ENCODE data around the gene GPN2. TPM values are rescaled to one million over a fixed set of nuclear protein-coding genes. Genes with fewer than 3 reads are reported as not detected.

GPN2 gene
- total and polyA plus RNA-seq, 4 donors, result 13.7 to 25.6 (median 16.5) TPM

DNA sequence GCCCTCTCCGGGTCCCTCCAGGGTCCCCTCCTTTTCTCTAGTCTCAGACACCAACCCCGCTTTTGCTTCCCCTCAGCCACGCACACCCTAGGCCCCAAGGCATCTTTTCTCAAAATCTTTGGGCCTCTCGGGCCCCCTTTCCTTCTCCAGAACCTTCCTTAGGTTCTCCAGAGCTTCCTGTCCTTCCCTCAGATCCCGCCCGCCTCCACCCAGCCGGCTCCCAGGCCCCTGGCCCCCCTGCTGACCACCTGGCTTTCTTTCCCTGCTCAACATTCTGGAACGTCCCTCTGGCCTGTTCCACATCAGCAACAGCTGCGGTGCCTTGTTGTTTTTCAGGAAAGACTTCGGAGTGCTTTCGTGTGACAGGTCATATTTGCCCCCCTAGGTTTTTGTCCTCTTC, 62.4 kb downstream of the GPN2 start:
- WGBS, 2 donors, result 42 to 56% methylated on average over 11 of the region's 11 CpGs
- TF ChIP-seq, protein P1, sequence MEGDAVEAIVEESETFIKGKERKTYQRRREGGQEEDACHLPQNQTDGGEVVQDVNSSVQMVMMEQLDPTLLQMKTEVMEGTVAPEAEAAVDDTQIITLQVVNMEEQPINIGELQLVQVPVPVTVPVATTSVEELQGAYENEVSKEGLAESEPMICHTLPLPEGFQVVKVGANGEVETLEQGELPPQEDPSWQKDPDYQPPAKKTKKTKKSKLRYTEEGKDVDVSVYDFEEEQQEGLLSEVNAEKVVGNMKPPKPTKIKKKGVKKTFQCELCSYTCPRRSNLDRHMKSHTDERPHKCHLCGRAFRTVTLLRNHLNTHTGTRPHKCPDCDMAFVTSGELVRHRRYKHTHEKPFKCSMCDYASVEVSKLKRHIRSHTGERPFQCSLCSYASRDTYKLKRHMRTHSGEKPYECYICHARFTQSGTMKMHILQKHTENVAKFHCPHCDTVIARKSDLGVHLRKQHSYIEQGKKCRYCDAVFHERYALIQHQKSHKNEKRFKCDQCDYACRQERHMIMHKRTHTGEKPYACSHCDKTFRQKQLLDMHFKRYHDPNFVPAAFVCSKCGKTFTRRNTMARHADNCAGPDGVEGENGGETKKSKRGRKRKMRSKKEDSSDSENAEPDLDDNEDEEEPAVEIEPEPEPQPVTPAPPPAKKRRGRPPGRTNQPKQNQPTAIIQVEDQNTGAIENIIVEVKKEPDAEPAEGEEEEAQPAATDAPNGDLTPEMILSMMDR (IDR thresholded peaks at IDR 0.05; ENCODE audit: control extremely low read depth, extremely low read depth), result no peak
- no peaks in the 10 kb centered on the region for H3K27me3 ChIP-seq (ENCODE audit: control insufficient read depth in 3 of 3, insufficient read depth in 3 of 3, low read length in 2 of 3)
- peak in 1 of 3 donors; percentile 27 for DNase-seq
- H3K9me3 ChIP-seq (ENCODE audit: control insufficient read depth in 4 of 4, insufficient read depth in 3 of 4, low read length in 3 of 4), result no peaks in the 10 kb centered on the region
- H3K4me3 ChIP-seq, result peak overlapping the region; percentile 6
- H3K27ac ChIP-seq (ENCODE audit: low read depth in 1 of 2, low read length in 1 of 2), result peak overlapping the region in 1 of 2 donors; percentile 7
- H3K4me1 ChIP-seq (ENCODE audit: control insufficient read depth in 5 of 5, insufficient read depth in 5 of 5, low read length in 5 of 5), result peaks cover 0 to 20% (median 13%) of the 10 kb centered on the region in 5 donors
- no peak for ATAC-seq (ENCODE audit: insufficient read depth, low FRiP score)
- H3K36me3 ChIP-seq (ENCODE audit: control insufficient read depth in 4 of 4, insufficient read depth in 4 of 4, low read length in 4 of 4), result peaks cover 0 to 9% (median 7%) of the 10 kb centered on the region in 4 donors
- peak overlapping the region; percentile 16 to 68 for H3K9ac ChIP-seq (ENCODE audit: insufficient read depth in 1 of 2, low read length in 2 of 2)

DNA sequence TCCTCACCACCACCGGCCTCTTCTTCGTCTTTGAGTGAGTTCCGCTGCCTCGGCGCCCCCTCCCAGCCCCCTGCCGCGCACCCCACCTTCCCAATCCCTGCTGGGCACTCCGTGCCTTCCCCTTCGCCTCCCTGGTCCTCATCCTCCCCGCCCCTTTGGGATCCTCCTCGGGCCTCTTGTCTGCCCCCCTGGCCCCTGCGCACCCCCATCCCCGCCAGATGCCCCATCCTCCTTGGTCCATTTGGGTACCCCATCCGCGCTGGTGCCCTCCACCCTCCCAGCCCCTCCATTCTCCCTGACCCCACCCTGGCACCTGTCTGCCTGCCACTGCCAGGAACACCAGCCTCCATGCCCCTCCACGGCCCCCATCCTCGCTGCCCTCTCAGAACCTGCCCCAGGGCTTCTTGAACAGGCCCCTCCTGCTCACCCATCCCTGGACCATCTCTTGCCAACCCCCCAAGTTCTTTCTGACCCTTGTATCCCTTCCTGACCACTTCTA, 62.9 kb downstream of the GPN2 start:
- ATAC-seq (ENCODE audit: insufficient read depth, low FRiP score), result no peak
- H3K4me3 ChIP-seq, result peak overlapping the region; percentile 75
- H3K9ac ChIP-seq (ENCODE audit: insufficient read depth in 1 of 2, low read length in 2 of 2), result peak overlapping the region in 1 of 2 donors; percentile 68
- no peaks in the 10 kb centered on the region for H3K9me3 ChIP-seq (ENCODE audit: control insufficient read depth in 4 of 4, insufficient read depth in 3 of 4, low read length in 3 of 4)
- peak overlapping the region; percentile 49 to 66 for H3K27ac ChIP-seq (ENCODE audit: low read depth in 1 of 2, low read length in 1 of 2)
- 2 to 8% methylated on average over 8 to 17 of the region's 17 CpGs for WGBS, 2 donors
- DNase-seq, result no peak
- no peaks in the 10 kb centered on the region for H3K27me3 ChIP-seq (ENCODE audit: control insufficient read depth in 3 of 3, insufficient read depth in 3 of 3, low read length in 2 of 3)
- peaks cover 0 to 8% (median 3%) of the 10 kb centered on the region in 4 donors for H3K36me3 ChIP-seq (ENCODE audit: control insufficient read depth in 4 of 4, insufficient read depth in 4 of 4, low read length in 4 of 4)
- TF ChIP-seq, protein P1 (IDR thresholded peaks at IDR 0.05; ENCODE audit: control extremely low read depth, extremely low read depth), result no peak
- H3K4me1 ChIP-seq (ENCODE audit: control insufficient read depth in 5 of 5, insufficient read depth in 5 of 5, low read length in 5 of 5), result peaks cover 0 to 20% (median 13%) of the 10 kb centered on the region in 5 donors

DNA sequence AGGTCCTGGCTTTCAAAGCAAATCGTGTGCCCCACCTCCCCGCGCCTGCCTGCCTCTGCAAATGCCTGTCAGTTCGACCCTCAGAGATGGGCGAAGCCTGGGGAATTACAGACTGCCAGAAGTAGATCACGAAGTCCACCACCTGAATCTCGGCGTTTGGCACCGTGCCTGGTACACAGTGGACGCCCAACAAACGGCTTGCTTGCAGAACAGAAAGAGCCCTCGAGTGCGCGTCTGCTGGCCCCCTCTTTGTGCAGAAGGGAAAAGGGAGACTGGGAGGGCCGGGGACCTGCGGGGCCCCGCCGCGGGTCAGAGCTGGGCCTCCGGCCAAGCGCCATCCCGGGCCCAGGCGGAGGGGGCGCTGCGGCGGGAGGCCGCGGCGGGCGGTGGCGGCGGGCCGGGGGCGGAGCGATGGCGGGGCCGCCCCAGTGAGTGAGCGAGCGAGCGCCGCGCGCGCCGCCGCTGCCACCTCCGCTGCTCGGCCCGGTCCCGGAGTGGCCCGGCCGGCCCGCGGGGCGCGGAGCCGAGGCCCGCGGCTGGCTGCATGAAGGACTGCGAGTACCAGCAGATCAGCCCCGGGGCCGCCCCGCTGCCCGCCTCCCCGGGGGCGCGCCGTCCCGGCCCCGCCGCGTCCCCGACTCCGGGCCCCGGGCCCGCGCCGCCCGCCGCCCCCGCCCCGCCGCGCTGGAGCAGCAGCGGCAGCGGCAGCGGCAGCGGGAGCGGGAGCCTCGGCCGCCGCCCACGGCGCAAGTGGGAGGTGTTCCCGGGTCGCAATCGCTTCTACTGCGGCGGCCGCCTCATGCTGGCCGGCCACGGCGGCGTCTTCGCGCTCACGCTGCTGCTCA, 63.6 kb downstream of the GPN2 start, which contains the start of gene ZDHHC18:
Gene ZDHHC18 (plus strand): TSS at position 428 of the 845 bp plus-strand sequence. CDS start 117 bp downstream, at position 545.
- no peaks in the 10 kb centered on the region for H3K27me3 ChIP-seq (ENCODE audit: control insufficient read depth in 3 of 3, insufficient read depth in 3 of 3, low read length in 2 of 3)
- 0 to 1% methylated on average over 54 to 107 of the region's 107 CpGs for WGBS, 2 donors
- peaks cover 0 to 2% (median 2%) of the 10 kb centered on the region in 4 donors for H3K36me3 ChIP-seq (ENCODE audit: control insufficient read depth in 4 of 4, insufficient read depth in 4 of 4, low read length in 4 of 4)
- peak within 1 kb of the TSS; percentile 75 for H3K4me3 ChIP-seq
- H3K9me3 ChIP-seq (ENCODE audit: control insufficient read depth in 4 of 4, insufficient read depth in 3 of 4, low read length in 3 of 4), result no peaks in the 10 kb centered on the region
- H3K27ac ChIP-seq (ENCODE audit: low read depth in 1 of 2, low read length in 1 of 2), result peak within 1 kb of the TSS; percentile 49 to 89
- TF ChIP-seq, protein P1 (IDR thresholded peaks at IDR 0.05; ENCODE audit: control extremely low read depth, extremely low read depth), result peak; percentile 18
- ATAC-seq (ENCODE audit: insufficient read depth, low FRiP score) (peak; percentile 94), DNase-seq (peak; percentile 67 to 82 (median 78))
- H3K9ac ChIP-seq (ENCODE audit: insufficient read depth in 1 of 2, low read length in 2 of 2), result peak within 1 kb of the TSS; percentile 61 to 92
- peaks cover 0 to 20% (median 13%) of the 10 kb centered on the region in 5 donors for H3K4me1 ChIP-seq (ENCODE audit: control insufficient read depth in 5 of 5, insufficient read depth in 5 of 5, low read length in 5 of 5)

Other genes with a start within 250 kb of the GPN2 start
- gene ARID1A, start 194.3 kb downstream of the GPN2 start, total RNA-seq, result 100 to 1,000 TPM in 1 of 2 donors, 10 to 100 TPM in 1; 71.2 to 119 TPM
- gene ARID1A, start 194.3 kb downstream of the GPN2 start, polyA plus RNA-seq, result 10 to 100 TPM; 16.1 to 28.9 TPM
- gene PIGV, start 102.3 kb downstream of the GPN2 start, total RNA-seq, result 10 to 100 TPM; 14.3 TPM
- 10 to 100 TPM in 1 of 2 donors, 1 to 10 TPM in 1; 6.8 to 11.8 TPM for gene PIGV, start 102.3 kb downstream of the GPN2 start, polyA plus RNA-seq
- 10 to 100 TPM; 11.6 to 23.6 TPM for gene ZDHHC18, start 63.6 kb downstream of the GPN2 start, total RNA-seq
- 10 to 100 TPM; 13.0 to 39.1 TPM for gene ZDHHC18, start 63.6 kb downstream of the GPN2 start, polyA plus RNA-seq
- 100 to 1,000 TPM in 1 of 2 donors, 1 to 10 TPM in 1; 1.4 to 118 TPM for gene SFN, start 27.1 kb downstream of the GPN2 start, total RNA-seq
- gene SFN, start 27.1 kb downstream of the GPN2 start, polyA plus RNA-seq, result 100 to 1,000 TPM in 1 of 2 donors, 10 to 100 TPM in 1; 99.4 to 178 TPM
- gene GPATCH3, start 10.2 kb upstream of the GPN2 start, total RNA-seq, result 10 to 100 TPM; 10.4 to 16.7 TPM
- 10 to 100 TPM; 11.5 to 17.5 TPM for gene GPATCH3, start 10.2 kb upstream of the GPN2 start, polyA plus RNA-seq
- 1 to 10 TPM; 2.1 to 2.3 TPM for gene NR0B2, start 23.7 kb upstream of the GPN2 start, total RNA-seq
- gene NR0B2, start 23.7 kb upstream of the GPN2 start, polyA plus RNA-seq, result 1 to 10 TPM; 1.6 to 6.0 TPM
- 10 to 100 TPM; 39.3 to 68.7 TPM for gene NUDC, start 31.5 kb upstream of the GPN2 start, total RNA-seq
- gene NUDC, start 31.5 kb upstream of the GPN2 start, polyA plus RNA-seq, result 10 to 100 TPM; 60.1 to 77.8 TPM
- gene KDF1, start 70.2 kb upstream of the GPN2 start, total RNA-seq, result 1 to 10 TPM; 6.6 to 9.3 TPM
- gene KDF1, start 70.2 kb upstream of the GPN2 start, polyA plus RNA-seq, result 10 to 100 TPM in 1 of 2 donors, 1 to 10 TPM in 1; 8.3 to 12.5 TPM
- 10 to 100 TPM in 1 of 2 donors, 1 to 10 TPM in 1; 2.0 to 23.1 TPM for gene TRNP1, start 103.4 kb upstream of the GPN2 start, total RNA-seq
- gene TRNP1, start 103.4 kb upstream of the GPN2 start, polyA plus RNA-seq, result 10 to 100 TPM in 1 of 2 donors, 1 to 10 TPM in 1; 8.3 to 21.8 TPM
- 10 to 100 TPM; 22.2 to 43.1 TPM for gene TENT5B, start 122.6 kb upstream of the GPN2 start, total RNA-seq
- gene TENT5B, start 122.6 kb upstream of the GPN2 start, polyA plus RNA-seq, result 10 to 100 TPM; 13.5 to 17.8 TPM

All from lung (tissue), 12 donors.